Measurements from ENCODE around the gene SLC50A1.

The SLC50A1 gene

GRCh38 chr1:155182052-155182550, 46.4 kb downstream of the SLC50A1 start:
- in situ Hi-C loops (cut with MboI; ENCODE audit: low sequenced_read_pairs) = loop anchor here (25.0 kb wide), 1 partner anchor 405 kb away; no protein-coding TSS in a partner anchor

- in situ Hi-C loops (cut with MboI; ENCODE audit: low sequenced_read_pairs) = loop anchor here (25.0 kb wide), 1 partner anchor 404 kb away; no protein-coding TSS in a partner anchor
Measured at GRCh38 chr1:155183775-155184221, 48.1 kb downstream of the SLC50A1 start.

- in situ Hi-C loops (cut with MboI; ENCODE audit: low sequenced_read_pairs) = loop anchor here (25.0 kb wide), 1 partner anchor 403 kb away; no protein-coding TSS in a partner anchor
Measured at GRCh38 chr1:155184351-155184811, 48.7 kb downstream of the SLC50A1 start.

- in situ Hi-C loops (cut with MboI; ENCODE audit: low sequenced_read_pairs) = loop anchor here (25.0 kb wide), 1 partner anchor 402 kb away; no protein-coding TSS in a partner anchor
Measured at GRCh38 chr1:155184835-155185782, 49.5 kb downstream of the SLC50A1 start.

- in situ Hi-C loops (cut with MboI; ENCODE audit: low sequenced_read_pairs) = loop anchor here (25.0 kb wide), 1 partner anchor 402 kb away; no protein-coding TSS in a partner anchor
Measured at GRCh38 chr1:155185783-155186066, 50.1 kb downstream of the SLC50A1 start.

- in situ Hi-C loops (cut with MboI; ENCODE audit: low sequenced_read_pairs) = loop anchor here (25.0 kb wide), 1 partner anchor 401 kb away; no protein-coding TSS in a partner anchor
Measured at GRCh38 chr1:155186067-155186793, 50.6 kb downstream of the SLC50A1 start.

- in situ Hi-C loops (cut with MboI; ENCODE audit: low sequenced_read_pairs) = loop anchor here (25.0 kb wide), 1 partner anchor 400 kb away; no protein-coding TSS in a partner anchor
Measured at GRCh38 chr1:155186794-155187455, 51.3 kb downstream of the SLC50A1 start.

GRCh38 chr1:155187456-155187891, 51.8 kb downstream of the SLC50A1 start:
- in situ Hi-C loops (cut with MboI; ENCODE audit: low sequenced_read_pairs) = loop anchor here (25.0 kb wide), 1 partner anchor 400 kb away; no protein-coding TSS in a partner anchor

GRCh38 chr1:155188268-155188667, 52.6 kb downstream of the SLC50A1 start:
- in situ Hi-C loops (cut with MboI; ENCODE audit: low sequenced_read_pairs) = loop anchor here (25.0 kb wide), 1 partner anchor 399 kb away; no protein-coding TSS in a partner anchor
